Upper lobe of left lung (tissue), 6 donors: ENCODE measurements around the gene CPEB1. TPM values are rescaled to one million over a fixed set of nuclear protein-coding genes. Genes with fewer than 3 reads are reported as not detected.
"Not testable (repeated sequence)": the region's sequence is repeated elsewhere in the genome, so short reads cannot be mapped to it uniquely, and the experiment has no call there.

Experiments
- ATAC-seq, 2 donors: fragments of 200-7000 bp; cut with Tn5 transposase; one replicate each; pipeline ENCODE4 v1.9.1; 2022; ENCODE audit warnings: mild to moderate bottlenecking in 2 of 2, moderate library complexity in 2 of 2; ENCODE audit not compliant: low FRiP score in 2 of 2
- DNase-seq, 2 donors: peaks; one replicate each; pipeline ENCODE4 v3.0.0-alpha.2; 2019 to 2020
- H3K27ac ChIP-seq, 4 donors: fragments of 200-600 bp; sonication (generic); one replicate each; pipeline ENCODE4 v1.5.1; 2016 to 2019
- H3K27me3 ChIP-seq, 4 donors: fragments of 200-600 bp; sonication (generic); one replicate each; pipeline ENCODE4 v1.5.1; 2017 to 2019
- H3K36me3 ChIP-seq, 4 donors: fragments of 200-600 bp; sonication (generic); one replicate each; pipeline ENCODE4 v1.5.1; 2016 to 2019
- H3K4me1 ChIP-seq, 4 donors: fragments of 200-600 bp; sonication (generic); one replicate each; pipeline ENCODE4 v1.5.1; 2018 to 2019
- H3K4me3 ChIP-seq, 4 donors: fragments of 200-600 bp; sonication (generic); one replicate each; pipeline ENCODE4 v1.5.1; 2017 to 2019; ENCODE audit warnings: mild to moderate bottlenecking in 2 of 4, moderate library complexity in 1 of 4
- H3K9me3 ChIP-seq, 4 donors: fragments of 200-600 bp; sonication (generic); one replicate each; pipeline ENCODE4 v1.5.1; 2018 to 2019
- EP300 ChIP-seq, 4 donors: sonication (generic); formaldehyde crosslinking; IDR thresholded peaks; one replicate each; pipeline ENCODE4 v1.5.1; 2017; ENCODE audit warnings: antibody characterized with exemption in 4 of 4, control low read depth in 2 of 4
- POLR2A ChIP-seq, 4 donors: fragments of 450-650 bp; IDR thresholded peaks; one replicate each; pipeline ENCODE4 v1.5.1; 2016 to 2017; ENCODE audit warnings: antibody characterized with exemption in 4 of 4, mild to moderate bottlenecking in 2 of 4
- POLR2AphosphoS5 ChIP-seq, 2 donors: sonication (generic); formaldehyde crosslinking; IDR thresholded peaks; one replicate each; pipeline ENCODE4 v1.5.1; 2017; ENCODE audit warnings: antibody characterized with exemption in 2 of 2
- WGBS, 2 donors: methylation state at CpG; one replicate each; pipeline ENCODE4 v1.1.5; 2017 to 2018; 5-methylcytosine and 5-hydroxymethylcytosine counted together
- total RNA-seq, 6 donors: library from RNA; depleted of rRNA in 4 of 6; stranded (reverse); fragments of >200 nt in 4 of 6; gene quantifications; one replicate each; pipeline versions ENCODE4 v1.1.0 to v1.2.1, GENCODE V29; 2016 to 2021
- TF ChIP-seq, protein P1 (sequence below), 6 experiments: fragments of 450-650 bp in 4 of 6; fragments of 200-600 bp in 2 of 6; sonication (generic) in 2 of 6; IDR thresholded peaks; one replicate each; pipeline ENCODE4 v1.5.1; 2016 to 2019; ENCODE audit warnings: antibody characterized with exemption in 6 of 6
- donor health status: DM: no; HTN: no; CAD: no; lungs with moderate emphysema.
- donor health status: DM: no; HTN: yes; CAD: no; lungs with severe emphysema.

Gene CPEB1
- total RNA-seq, 6 donors from 2014 or later = 0.76 to 3.4 (median 1.7) TPM

GRCh38 chr15:82537351-82537908 is 109.7 kb downstream of the CPEB1 start:
- Histone ChIP-seq H3K27me3 (no peaks in the 10 kb centered on the region), H3K4me1 (peaks cover 19 to 38% (median 24%) of the 10 kb centered on the region in 4 donors), H3K9me3 (no peaks in the 10 kb centered on the region), H3K27ac (peak overlapping the region in 1 of 4 donors; percentile 23), H3K36me3 (peaks cover 22 to 61% (median 43%) of the 10 kb centered on the region in 4 donors), H3K4me3 (no peak overlapping the region)
- DNase-seq (no peak), ATAC-seq (no peak)
- TF ChIP-seq, protein P1, sequence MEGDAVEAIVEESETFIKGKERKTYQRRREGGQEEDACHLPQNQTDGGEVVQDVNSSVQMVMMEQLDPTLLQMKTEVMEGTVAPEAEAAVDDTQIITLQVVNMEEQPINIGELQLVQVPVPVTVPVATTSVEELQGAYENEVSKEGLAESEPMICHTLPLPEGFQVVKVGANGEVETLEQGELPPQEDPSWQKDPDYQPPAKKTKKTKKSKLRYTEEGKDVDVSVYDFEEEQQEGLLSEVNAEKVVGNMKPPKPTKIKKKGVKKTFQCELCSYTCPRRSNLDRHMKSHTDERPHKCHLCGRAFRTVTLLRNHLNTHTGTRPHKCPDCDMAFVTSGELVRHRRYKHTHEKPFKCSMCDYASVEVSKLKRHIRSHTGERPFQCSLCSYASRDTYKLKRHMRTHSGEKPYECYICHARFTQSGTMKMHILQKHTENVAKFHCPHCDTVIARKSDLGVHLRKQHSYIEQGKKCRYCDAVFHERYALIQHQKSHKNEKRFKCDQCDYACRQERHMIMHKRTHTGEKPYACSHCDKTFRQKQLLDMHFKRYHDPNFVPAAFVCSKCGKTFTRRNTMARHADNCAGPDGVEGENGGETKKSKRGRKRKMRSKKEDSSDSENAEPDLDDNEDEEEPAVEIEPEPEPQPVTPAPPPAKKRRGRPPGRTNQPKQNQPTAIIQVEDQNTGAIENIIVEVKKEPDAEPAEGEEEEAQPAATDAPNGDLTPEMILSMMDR (IDR thresholded peaks at IDR 0.05) = no peak
- TF ChIP-seq POLR2AphosphoS5 (IDR thresholded peaks at IDR 0.05) = no peak
- no peak for TF ChIP-seq POLR2A (IDR thresholded peaks at IDR 0.05)
- TF ChIP-seq EP300 (IDR thresholded peaks at IDR 0.05) = no peak
- WGBS, 2 donors = 77 to 81% methylated on average over 4 of the region's 4 CpGs

- H3K36me3 ChIP-seq = peaks cover 22 to 62% (median 43%) of the 10 kb centered on the region in 4 donors
- 71 to 73% methylated on average over 11 of the region's 11 CpGs for WGBS, 2 donors
- peaks cover 19 to 38% (median 24%) of the 10 kb centered on the region in 4 donors for H3K4me1 ChIP-seq
- no peak overlapping the region for H3K4me3 ChIP-seq
- no peaks in the 10 kb centered on the region for H3K9me3 ChIP-seq
- H3K27me3 ChIP-seq = no peaks in the 10 kb centered on the region
- no peak for ATAC-seq
- TF ChIP-seq POLR2A (IDR thresholded peaks at IDR 0.05) = no peak
- no peak for TF ChIP-seq EP300 (IDR thresholded peaks at IDR 0.05)
- TF ChIP-seq, protein P1 (IDR thresholded peaks at IDR 0.05) = no peak
- TF ChIP-seq POLR2AphosphoS5 (IDR thresholded peaks at IDR 0.05) = no peak
- no peak overlapping the region for H3K27ac ChIP-seq
- DNase-seq = no peak
Measured at GRCh38 chr15:82536409-82537350, 110.5 kb downstream of the CPEB1 start.

- no peak overlapping the region for H3K27ac ChIP-seq
- H3K36me3 ChIP-seq = peaks cover 22 to 62% (median 43%) of the 10 kb centered on the region in 4 donors
- H3K4me1 ChIP-seq = peaks cover 19 to 33% (median 22%) of the 10 kb centered on the region in 4 donors
- no peak for TF ChIP-seq POLR2AphosphoS5 (IDR thresholded peaks at IDR 0.05)
- no peak for TF ChIP-seq POLR2A (IDR thresholded peaks at IDR 0.05)
- TF ChIP-seq, protein P1 (IDR thresholded peaks at IDR 0.05) = no peak
- no peak for TF ChIP-seq EP300 (IDR thresholded peaks at IDR 0.05)
- H3K27me3 ChIP-seq = no peaks in the 10 kb centered on the region
- ATAC-seq = no peak
- WGBS, 2 donors = 83 to 84% methylated on average over 8 to 9 of the region's 9 CpGs
- no peak for DNase-seq
- no peak overlapping the region for H3K4me3 ChIP-seq
- H3K9me3 ChIP-seq = no peaks in the 10 kb centered on the region
Measured at GRCh38 chr15:82535566-82536408, 111.4 kb downstream of the CPEB1 start.

DNA sequence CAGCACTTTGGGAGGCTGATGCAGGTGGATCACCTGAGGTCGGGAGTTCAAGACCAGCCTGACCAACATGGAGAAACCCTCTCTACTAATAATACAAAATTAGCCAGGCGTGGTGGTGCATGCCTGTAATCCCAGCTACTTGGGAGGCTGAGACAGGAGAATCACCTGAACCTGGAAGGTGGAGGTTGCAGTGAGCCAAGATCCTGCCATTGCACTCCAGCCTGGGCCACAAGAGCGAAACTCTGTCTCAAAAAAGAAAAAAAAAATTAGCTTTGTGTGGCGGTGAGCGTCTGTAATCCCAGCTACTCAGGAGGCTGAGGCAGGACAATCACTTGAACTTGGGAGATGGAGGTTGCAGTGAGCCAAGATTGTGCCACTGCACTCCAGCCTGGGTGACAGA is 112.0 kb downstream of the CPEB1 start:
- DNase-seq, H3K27me3 ChIP-seq, H3K4me3 ChIP-seq, H3K9me3 ChIP-seq, H3K27ac ChIP-seq, ATAC-seq: not testable (repeated sequence)
- Histone ChIP-seq H3K4me1 (peaks cover 19 to 37% (median 26%) of the 10 kb centered on the region in 4 donors), H3K36me3 (peaks cover 22 to 62% (median 43%) of the 10 kb centered on the region in 4 donors)
- 91 to 99% methylated on average over 5 of the region's 5 CpGs for WGBS, 2 donors

DNA sequence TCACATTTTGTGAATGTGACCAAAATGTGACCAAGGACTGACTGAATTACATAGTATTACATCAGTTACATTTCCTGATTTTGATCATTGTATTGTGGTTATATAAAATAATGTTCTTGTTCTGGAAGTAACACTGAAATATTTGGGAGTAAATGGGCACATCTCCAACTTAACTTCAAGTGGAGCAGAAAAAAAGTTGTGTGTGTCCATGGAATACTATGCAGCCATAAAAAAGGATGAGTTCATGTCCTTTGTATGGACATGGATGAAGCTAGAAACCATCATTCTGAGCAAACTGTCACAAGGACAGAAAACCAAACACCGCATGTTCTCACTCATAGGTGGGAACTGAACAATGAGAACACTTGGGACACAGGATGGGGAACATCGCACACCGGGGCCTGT is 112.7 kb downstream of the CPEB1 start:
- not testable (repeated sequence) for H3K9me3 ChIP-seq, ATAC-seq, H3K27ac ChIP-seq, H3K27me3 ChIP-seq, H3K4me3 ChIP-seq, DNase-seq
- peaks cover 18 to 35% (median 26%) of the 10 kb centered on the region in 4 donors for H3K4me1 ChIP-seq
- H3K36me3 ChIP-seq = peaks cover 22 to 62% (median 43%) of the 10 kb centered on the region in 4 donors
- 93 to 96% methylated on average over 3 of the region's 3 CpGs for WGBS, 2 donors
